HG02885 (cell line): ENCODE results near the gene CUX1.
"Not testable (repeated sequence)": the region's sequence is repeated elsewhere in the genome, so short reads cannot be mapped to it uniquely, and the experiment has no call there.

Experiments used
- ATAC-seq: cut with Tn5 transposase; IDR thresholded peaks from one replicate; pipeline ENCODE4 v1.9.1; 2021; ENCODE audit warnings: mild to moderate bottlenecking; ENCODE audit not compliant: unreplicated experiment, poor library complexity

Gene CUX1

DNA sequence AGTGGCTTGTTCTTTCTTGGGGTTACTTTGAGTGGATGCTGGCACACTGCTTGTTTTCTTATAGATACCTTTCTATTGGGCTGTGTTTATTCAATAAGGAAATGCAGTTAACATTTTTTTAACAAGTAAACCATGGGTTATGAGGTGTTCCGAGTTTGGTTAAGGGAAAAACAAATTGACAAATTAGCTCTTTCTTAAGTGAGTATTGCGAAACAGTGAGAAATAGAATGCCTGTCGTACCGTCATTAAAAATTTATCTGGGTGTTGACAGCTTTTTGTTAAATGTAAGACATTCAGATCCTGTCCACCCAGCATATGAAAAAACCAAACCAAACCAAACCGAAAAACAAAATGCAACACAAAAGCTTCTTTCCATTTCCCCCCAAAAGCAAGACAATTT lies 6.2 kb downstream of the CUX1 start:
- ATAC-seq, result no peak

DNA sequence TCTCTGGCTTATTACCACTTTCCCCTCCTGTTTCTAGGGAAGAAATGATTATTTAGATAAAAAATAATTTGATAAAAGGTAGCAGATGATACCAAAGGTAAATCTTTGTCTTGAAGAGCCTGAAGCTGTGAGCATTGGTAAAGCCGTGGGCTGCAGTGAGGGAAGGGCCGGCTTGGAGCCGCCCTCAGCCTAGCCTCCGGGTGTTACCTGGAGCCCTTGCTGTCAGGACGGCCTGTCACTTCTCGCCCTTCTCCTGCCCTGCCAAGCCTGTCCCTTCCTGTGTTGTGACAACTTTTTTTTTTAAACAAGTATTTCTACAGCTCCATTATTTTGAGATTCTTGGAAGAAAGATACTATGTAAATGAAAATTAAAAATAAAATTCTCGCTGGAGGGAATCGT lies 7.0 kb downstream of the CUX1 start:
- no peak for ATAC-seq

GRCh38 chr7:101826081-101826835 lies 8.8 kb downstream of the CUX1 start:
- no peak for ATAC-seq

DNA sequence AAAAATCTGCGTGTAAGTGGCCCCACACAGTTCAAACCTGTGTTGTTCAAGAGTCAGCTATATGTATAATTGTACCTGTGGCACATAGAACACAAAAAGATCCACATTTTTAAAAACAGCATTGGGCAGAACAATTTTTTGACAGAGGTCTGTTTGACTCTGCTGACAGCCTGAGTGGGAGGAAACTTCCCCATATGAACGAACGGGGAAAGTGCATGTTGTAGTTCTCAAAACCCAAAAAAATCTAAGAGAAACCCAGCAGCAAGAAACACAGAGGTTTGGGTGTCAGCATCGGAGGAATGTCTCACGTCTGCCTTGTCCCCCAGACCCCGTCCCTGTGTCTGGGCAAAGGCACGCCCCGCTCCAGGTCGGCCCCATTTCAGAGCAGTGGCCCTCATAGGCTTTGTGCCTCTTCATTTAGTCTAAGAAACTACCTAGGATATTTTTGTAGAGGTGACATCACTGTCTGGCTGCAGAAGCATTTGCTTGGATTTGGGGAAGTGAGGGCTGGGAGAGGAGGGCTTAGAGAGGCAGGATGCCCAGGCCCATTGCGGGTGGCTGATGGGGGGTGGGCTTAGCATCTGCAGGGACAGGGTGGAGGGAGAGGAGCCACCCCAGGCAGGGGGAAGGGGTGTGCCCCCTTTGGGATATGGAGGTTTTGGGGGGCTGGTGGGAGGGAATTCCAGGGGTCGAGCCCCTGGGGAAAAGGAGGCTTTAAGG lies 11.0 kb downstream of the CUX1 start:
- ATAC-seq, result no peak

DNA sequence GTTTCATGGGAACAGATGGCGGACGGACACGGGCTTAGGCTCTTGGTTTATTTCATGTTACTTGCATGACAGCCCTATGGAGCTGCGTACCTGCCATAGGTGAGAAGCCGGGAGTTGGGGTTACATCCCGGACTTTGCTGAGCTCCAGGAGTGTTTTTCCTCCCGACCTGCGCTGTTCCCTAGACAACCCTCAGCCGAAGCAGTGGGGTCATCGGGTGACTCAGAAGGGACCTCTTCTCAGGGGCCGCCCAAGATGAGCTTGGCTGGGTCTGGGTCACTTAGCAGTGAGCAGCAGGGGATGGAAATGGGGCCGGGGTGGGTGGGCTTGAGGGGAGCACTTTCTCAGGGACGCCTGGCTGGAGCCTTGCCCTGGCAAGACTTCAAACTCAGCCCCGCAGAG lies 11.9 kb downstream of the CUX1 start:
- no peak for ATAC-seq

DNA sequence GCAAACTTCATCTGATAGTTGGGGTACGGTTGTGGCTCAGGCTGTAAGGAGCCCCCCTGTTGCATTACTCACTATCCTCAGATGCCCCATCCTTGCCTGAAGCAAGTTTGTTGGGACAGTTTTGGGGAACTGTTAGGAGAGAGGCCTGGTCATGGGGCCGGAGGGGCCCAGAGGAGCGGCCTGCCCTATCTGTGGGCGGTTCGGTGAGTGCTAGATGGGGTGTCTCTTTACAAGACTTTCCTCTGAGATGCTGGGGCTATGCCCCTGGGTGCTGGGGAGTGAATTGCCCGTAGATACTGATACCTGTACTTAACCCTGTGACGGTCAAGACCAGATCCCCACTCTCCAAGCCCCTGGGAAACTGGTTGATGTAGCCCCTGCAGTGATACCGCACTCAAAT lies 12.4 kb downstream of the CUX1 start:
- no peak for ATAC-seq

DNA sequence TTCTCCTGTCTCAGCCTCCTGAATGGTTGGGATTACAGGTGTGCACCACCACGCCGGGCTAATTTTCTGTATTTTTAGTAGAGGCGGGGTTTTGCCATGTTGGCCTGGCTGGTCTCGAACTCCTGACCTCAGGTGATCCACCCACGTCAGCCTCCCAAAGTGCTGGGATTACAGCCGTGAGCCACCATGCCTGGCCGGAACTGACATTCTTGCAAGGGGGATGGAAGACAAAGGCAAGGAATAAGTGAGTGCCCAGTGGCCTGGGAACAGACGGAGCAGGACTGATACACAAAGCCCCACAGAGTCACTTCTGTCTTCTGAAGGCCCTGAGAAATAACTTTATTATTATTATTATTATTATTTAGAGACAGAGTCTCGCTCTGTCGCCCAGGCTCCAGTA lies 14.0 kb downstream of the CUX1 start:
- ATAC-seq, result not testable (repeated sequence)

DNA sequence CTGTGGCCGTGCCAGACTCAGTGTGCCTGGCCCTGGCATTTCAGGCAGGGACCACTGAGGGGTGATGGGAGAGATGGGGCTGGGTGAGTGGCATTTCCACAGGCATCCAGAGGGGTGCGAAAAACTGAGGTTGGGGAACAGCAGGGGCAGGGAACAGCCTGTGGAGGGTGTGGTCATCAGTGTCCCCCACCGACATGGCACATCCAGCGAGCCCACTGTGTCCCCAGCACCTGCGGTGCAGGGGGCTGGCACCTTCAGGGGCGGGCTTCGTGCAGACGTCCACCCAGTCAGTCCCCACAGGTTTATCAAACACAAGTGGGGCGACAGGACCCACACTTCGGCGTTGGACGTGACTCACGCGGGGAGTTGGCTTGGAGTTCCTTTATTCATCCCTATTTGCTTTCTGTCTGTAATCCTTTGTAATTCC lies 14.8 kb downstream of the CUX1 start:
- ATAC-seq, result no peak

- no peak for ATAC-seq
These were observed 15.4 kb downstream of the CUX1 start for GRCh38 chr7:101832685-101833375.

- ATAC-seq, result no peak
These were observed 16.4 kb downstream of the CUX1 start for GRCh38 chr7:101833799-101834198.

GRCh38 chr7:101835136-101835535 lies 17.7 kb downstream of the CUX1 start:
- no peak for ATAC-seq

- ATAC-seq, result not testable (repeated sequence)
These were observed 20.0 kb downstream of the CUX1 start for GRCh38 chr7:101837433-101837832.

- no peak for ATAC-seq
These were observed 21.5 kb downstream of the CUX1 start for GRCh38 chr7:101838837-101839483.

DNA sequence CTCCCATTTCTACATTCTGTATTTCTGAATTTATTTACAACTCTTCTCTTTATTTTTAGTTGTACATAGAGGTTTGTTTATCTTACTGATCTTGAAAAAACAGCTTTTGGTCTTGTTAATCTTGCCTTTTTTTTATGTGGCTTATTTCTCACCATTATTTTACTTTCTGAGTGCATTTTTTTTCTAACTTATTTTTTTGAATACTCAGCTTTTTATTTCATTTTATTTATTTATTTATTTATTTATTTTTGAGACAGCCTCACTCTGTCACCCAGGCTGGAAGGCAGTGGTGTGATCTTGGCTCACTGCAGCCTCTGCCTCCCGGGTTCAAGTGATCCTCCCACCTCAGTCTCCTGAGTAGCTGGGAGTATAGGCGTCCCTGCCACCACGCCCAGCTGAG lies 23.9 kb downstream of the CUX1 start:
- ATAC-seq, result no peak

- no peak for ATAC-seq
These were observed 26.2 kb downstream of the CUX1 start for GRCh38 chr7:101843293-101844271.

- ATAC-seq, result no peak
These were observed 28.5 kb downstream of the CUX1 start for GRCh38 chr7:101845974-101846373.

DNA sequence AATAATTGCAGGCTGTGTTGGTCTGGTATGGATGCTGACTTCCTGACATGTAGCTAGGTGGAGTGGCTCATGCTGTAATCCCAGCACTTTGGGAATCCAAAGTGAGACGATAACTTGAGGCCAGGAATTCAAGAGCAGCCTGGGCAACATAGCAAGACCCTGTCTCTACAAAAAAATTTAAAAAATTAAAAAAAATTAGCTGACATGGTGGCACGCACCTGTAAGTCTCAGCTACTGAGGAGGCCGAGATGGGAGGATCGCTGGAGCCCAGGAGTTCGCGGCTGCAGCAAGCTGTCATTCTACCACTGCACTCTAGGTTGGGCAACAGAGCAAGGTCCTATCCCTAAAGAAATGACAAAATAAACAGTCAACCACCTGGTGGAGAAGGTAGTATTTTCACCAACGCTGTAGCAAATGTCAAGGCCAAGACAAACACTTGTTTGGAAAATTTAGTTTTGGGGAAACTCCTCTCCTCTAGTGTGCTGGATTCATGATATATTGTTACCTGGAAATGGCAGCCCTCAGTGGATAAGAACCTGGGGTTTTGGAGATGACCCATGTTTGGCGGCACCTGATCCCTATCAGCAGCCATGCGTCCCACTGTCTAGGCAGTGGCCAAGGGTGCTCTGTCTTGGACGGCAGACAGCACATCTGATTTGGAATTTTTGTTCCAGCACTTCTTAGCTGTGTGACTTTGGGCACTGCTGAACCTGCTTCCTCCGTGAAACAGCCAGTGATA lies 29.5 kb downstream of the CUX1 start:
- no peak for ATAC-seq

DNA sequence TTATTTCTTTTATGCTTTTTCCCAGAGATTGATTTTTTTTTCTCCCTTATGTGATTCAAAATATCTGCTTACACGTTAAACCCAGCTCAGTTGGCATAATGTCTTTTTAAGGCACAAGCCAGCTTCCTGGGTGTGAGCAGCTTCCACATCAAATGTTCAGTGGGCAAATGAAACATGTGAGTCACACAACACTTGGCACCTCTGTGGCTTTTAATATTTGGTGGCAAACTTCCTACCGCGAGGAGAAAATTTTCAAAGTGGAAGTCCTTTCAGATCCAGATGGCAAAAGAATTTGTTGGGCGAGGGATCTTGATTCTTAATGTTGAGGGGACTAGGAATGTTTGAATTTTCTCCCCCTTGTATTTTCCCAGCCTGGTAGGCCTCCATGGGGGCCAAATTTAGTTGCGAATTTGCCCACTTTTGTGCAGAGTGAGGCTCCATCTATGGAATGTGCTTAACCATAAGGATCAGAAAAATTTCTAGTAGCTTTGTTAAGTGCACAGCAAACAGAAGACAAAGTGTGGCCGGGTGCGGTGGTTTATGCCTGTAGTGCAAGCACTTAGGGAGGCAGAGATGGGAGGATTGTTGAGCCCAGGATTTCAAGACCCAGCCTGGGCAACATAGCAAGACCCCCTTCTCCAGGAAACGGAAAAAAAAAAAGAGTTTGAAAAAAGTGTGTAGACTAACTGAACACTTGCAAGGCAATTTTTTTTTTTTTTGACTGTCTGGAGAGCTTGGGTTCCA lies 31.0 kb downstream of the CUX1 start:
- ATAC-seq, result no peak
